Neural cell (in vitro differentiated cells): ENCODE results near the gene SUSD5. TPM values are rescaled to one million over a fixed set of nuclear protein-coding genes. Genes with fewer than 3 reads are reported as not detected.

Source experiments
- H2AFZ ChIP-seq: fragments of 200-600, 300-800 bp; sonication (generic), shearing (Covaris generic); 2 replicates; pipeline ENCODE4 v1.6.0; 2014; ENCODE audit warnings: low read depth, mild to moderate bottlenecking, antibody characterized with exemption, low read length, moderate library complexity
- H3F3A ChIP-seq: fragments of 200-600 bp; shearing (Covaris generic); 2 replicates; pipeline ENCODE4 v1.6.1; 2016; ENCODE audit warnings: mild to moderate bottlenecking, moderate library complexity, mixed read lengths, antibody characterized with exemption, low read length; ENCODE audit not compliant: insufficient read depth, poor library complexity, severe bottlenecking
- H3K27ac ChIP-seq: fragments of 200-600, 300-800 bp; sonication (generic), shearing (Covaris generic); 2 replicates; pipeline ENCODE4 v1.5.1; 2014; ENCODE audit warnings: mild to moderate bottlenecking, low read length, moderate library complexity
- H3K27me3 ChIP-seq: fragments of 300-800, 200-600 bp; sonication (generic), shearing (Covaris generic); 2 replicates; pipeline ENCODE4 v1.6.0; 2014; ENCODE audit warnings: mild to moderate bottlenecking, low read depth, low read length, moderate library complexity; ENCODE audit not compliant: insufficient read depth
- H3K36me3 ChIP-seq: fragments of 300-800, 200-600 bp; sonication (generic), shearing (Covaris generic); 2 replicates; pipeline ENCODE4 v1.5.1; 2014; ENCODE audit warnings: mild to moderate bottlenecking, antibody characterized with exemption, low read length, moderate library complexity; ENCODE audit not compliant: insufficient read depth
- H3K4me2 ChIP-seq: fragments of 300-800, 200-600 bp; sonication (generic), shearing (Covaris generic); 2 replicates; pipeline ENCODE4 v1.6.0; 2014; ENCODE audit warnings: mild to moderate bottlenecking, low read length
- H3K4me3 ChIP-seq: fragments of 300-800, 200-600 bp; sonication (generic), shearing (Covaris generic); 2 replicates; pipeline ENCODE4 v1.5.1; 2014; ENCODE audit warnings: mild to moderate bottlenecking, low read length, moderate library complexity
- H3K79me2 ChIP-seq: fragments of 200-600 bp; shearing (Covaris generic); replicated peaks from 2 replicates; pipeline ENCODE4 v1.6.0; 2014; ENCODE audit warnings: mild to moderate bottlenecking, low read length, moderate library complexity; ENCODE audit not compliant: insufficient read depth
- H3K9ac ChIP-seq: fragments of 300-800, 200-600 bp; sonication (generic), shearing (Covaris generic); 2 replicates; pipeline ENCODE4 v1.6.1; 2016; ENCODE audit warnings: mild to moderate bottlenecking, low read length, mixed read lengths
- H3K9me2 ChIP-seq: fragments of 200-600 bp; shearing (Covaris generic); 2 replicates; pipeline ENCODE4 v1.6.1; 2016; ENCODE audit warnings: mild to moderate bottlenecking, low read length, mixed read lengths; ENCODE audit not compliant: insufficient read depth
- H3K9me3 ChIP-seq: fragments of 200-600, 300-800 bp; sonication (generic), shearing (Covaris generic); 2 replicates; pipeline ENCODE4 v1.6.1; 2016; ENCODE audit warnings: mild to moderate bottlenecking, mixed run types, low read length, moderate library complexity, mixed read lengths
- H4K20me1 ChIP-seq: fragments of 200-600 bp; shearing (Covaris generic); 2 replicates; pipeline ENCODE4 v1.6.1; 2016; ENCODE audit warnings: mild to moderate bottlenecking, mixed run types; ENCODE audit not compliant: insufficient read depth
- EP300 ChIP-seq: fragments of 450-650 bp; conservative IDR thresholded peaks from 2 replicates; pipeline ENCODE4 v1.6.1; 2014; ENCODE audit warnings: antibody characterized with exemption, mild to moderate bottlenecking, moderate library complexity; ENCODE audit not compliant: poor library complexity, severe bottlenecking
- EZH2 ChIP-seq: fragments of 200-600, 300-800 bp; shearing (Covaris generic), sonication (generic); IDR thresholded peaks from 2 replicates; pipeline ENCODE4 v1.6.1; 2014; ENCODE audit warnings: antibody characterized with exemption, low read length, borderline replicate concordance, mild to moderate bottlenecking; ENCODE audit not compliant: insufficient read depth, poor library complexity, severe bottlenecking
- MXI1 ChIP-seq: fragments of 450-650 bp; conservative IDR thresholded peaks from 2 replicates; pipeline ENCODE4 v1.6.1; 2014; ENCODE audit warnings: antibody characterized with exemption, mild to moderate bottlenecking; ENCODE audit not compliant: poor library complexity, severe bottlenecking
- POLR2AphosphoS5 ChIP-seq: IDR thresholded peaks from 2 replicates; pipeline ENCODE4 v1.6.1; 2012
- RAD21 ChIP-seq: fragments of 450-650 bp; conservative IDR thresholded peaks from 2 replicates; pipeline ENCODE4 v1.6.1; 2014; ENCODE audit warnings: antibody characterized with exemption, mild to moderate bottlenecking, moderate library complexity
- SMC3 ChIP-seq: fragments of 450-650 bp; conservative IDR thresholded peaks from 2 replicates; pipeline ENCODE4 v1.6.1; 2014; ENCODE audit warnings: antibody characterized with exemption, mild to moderate bottlenecking, moderate library complexity; ENCODE audit not compliant: poor library complexity
- TAF1 ChIP-seq: IDR thresholded peaks from 2 replicates; pipeline ENCODE4 v1.6.1; 2012; ENCODE audit warnings: low read depth
- polyA plus RNA-seq: library from polyadenylated mRNA; depleted of rRNA; stranded (reverse); fragments of >200 nt; gene quantifications from 2 replicates; pipeline ENCODE4 v1.2.3, GENCODE V29; 2014
- TF ChIP-seq, protein P1 (sequence below): fragments of 450-650 bp; IDR thresholded peaks from 2 replicates; pipeline ENCODE4 v1.5.1; 2014; ENCODE audit warnings: antibody characterized with exemption, mild to moderate bottlenecking, moderate library complexity; ENCODE audit not compliant: poor library complexity, severe bottlenecking
- TF ChIP-seq, protein P2 (sequence below): IDR thresholded peaks from 2 replicates; pipeline ENCODE4 v1.6.1; 2012; ENCODE audit warnings: borderline replicate concordance

The SUSD5 gene
- polyA plus RNA-seq, 1 donor from 2014 or later: 0.74 TPM

DNA sequence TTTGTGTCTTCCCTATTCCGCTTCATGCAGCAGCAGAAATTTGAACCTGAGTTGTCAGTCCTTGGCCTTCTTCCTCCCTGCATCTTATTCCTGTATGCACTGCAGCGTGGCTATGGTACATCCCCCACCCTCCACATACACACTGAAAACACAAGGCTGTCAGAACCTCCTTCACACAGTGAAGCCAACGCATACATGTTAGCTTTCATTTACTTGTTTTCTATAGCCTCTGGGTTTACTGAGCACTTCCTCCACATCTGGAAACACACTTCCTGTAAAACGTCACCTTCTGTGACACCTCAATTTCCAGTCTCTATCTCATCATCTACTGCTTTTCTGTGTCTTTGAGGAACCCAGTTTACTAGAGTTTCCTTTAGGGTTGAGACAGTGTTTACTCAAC is 47.0 kb downstream of the SUSD5 start:
- Histone ChIP-seq H3K9me2 (no peaks in the 10 kb centered on the region), H4K20me1 (no peaks in the 10 kb centered on the region), H3K27ac (no peak overlapping the region), H2AFZ (no peak overlapping the region), H3K79me2 (no peaks in the 10 kb centered on the region), H3K9ac (no peak overlapping the region), H3K4me3 (no peak overlapping the region), H3K27me3 (no peaks in the 10 kb centered on the region), H3K9me3 (no peaks in the 10 kb centered on the region), H3K4me2 (no peak overlapping the region), H3K36me3 (no peaks in the 10 kb centered on the region), H3F3A (no peaks in the 10 kb centered on the region)
- TF ChIP-seq, protein P1, sequence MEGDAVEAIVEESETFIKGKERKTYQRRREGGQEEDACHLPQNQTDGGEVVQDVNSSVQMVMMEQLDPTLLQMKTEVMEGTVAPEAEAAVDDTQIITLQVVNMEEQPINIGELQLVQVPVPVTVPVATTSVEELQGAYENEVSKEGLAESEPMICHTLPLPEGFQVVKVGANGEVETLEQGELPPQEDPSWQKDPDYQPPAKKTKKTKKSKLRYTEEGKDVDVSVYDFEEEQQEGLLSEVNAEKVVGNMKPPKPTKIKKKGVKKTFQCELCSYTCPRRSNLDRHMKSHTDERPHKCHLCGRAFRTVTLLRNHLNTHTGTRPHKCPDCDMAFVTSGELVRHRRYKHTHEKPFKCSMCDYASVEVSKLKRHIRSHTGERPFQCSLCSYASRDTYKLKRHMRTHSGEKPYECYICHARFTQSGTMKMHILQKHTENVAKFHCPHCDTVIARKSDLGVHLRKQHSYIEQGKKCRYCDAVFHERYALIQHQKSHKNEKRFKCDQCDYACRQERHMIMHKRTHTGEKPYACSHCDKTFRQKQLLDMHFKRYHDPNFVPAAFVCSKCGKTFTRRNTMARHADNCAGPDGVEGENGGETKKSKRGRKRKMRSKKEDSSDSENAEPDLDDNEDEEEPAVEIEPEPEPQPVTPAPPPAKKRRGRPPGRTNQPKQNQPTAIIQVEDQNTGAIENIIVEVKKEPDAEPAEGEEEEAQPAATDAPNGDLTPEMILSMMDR: no peak
- TF ChIP-seq TAF1 (no peak), EZH2 (no peak), SMC3 (no peak), EP300 (no peak), RAD21 (no peak), POLR2AphosphoS5 (no peak), MXI1 (no peak)
- TF ChIP-seq, protein P2, sequence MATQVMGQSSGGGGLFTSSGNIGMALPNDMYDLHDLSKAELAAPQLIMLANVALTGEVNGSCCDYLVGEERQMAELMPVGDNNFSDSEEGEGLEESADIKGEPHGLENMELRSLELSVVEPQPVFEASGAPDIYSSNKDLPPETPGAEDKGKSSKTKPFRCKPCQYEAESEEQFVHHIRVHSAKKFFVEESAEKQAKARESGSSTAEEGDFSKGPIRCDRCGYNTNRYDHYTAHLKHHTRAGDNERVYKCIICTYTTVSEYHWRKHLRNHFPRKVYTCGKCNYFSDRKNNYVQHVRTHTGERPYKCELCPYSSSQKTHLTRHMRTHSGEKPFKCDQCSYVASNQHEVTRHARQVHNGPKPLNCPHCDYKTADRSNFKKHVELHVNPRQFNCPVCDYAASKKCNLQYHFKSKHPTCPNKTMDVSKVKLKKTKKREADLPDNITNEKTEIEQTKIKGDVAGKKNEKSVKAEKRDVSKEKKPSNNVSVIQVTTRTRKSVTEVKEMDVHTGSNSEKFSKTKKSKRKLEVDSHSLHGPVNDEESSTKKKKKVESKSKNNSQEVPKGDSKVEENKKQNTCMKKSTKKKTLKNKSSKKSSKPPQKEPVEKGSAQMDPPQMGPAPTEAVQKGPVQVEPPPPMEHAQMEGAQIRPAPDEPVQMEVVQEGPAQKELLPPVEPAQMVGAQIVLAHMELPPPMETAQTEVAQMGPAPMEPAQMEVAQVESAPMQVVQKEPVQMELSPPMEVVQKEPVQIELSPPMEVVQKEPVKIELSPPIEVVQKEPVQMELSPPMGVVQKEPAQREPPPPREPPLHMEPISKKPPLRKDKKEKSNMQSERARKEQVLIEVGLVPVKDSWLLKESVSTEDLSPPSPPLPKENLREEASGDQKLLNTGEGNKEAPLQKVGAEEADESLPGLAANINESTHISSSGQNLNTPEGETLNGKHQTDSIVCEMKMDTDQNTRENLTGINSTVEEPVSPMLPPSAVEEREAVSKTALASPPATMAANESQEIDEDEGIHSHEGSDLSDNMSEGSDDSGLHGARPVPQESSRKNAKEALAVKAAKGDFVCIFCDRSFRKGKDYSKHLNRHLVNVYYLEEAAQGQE: no peak

DNA sequence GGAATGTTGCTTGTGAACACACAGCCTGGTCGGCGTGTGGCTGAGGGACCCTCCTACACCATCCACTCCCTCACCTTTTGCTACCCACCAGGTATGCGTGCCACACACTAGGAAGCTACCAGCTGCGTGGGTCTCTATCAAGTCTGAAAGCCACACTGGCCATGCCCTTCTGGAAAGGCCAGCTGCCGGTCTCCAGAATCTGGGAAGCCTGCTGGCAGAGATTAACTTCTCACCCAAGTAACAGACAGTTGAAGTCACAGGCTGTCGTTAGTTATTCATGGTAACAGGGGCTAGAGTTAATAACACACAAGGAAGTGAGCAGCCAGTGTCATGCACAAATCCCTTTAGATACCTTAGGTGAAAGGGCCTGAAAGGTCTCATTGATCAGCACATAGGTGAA is 48.1 kb downstream of the SUSD5 start:
- TF ChIP-seq, protein P2: no peak
- TF ChIP-seq TAF1: no peak
- TF ChIP-seq SMC3: no peak
- TF ChIP-seq, protein P1: no peak
- no peak for TF ChIP-seq POLR2AphosphoS5
- TF ChIP-seq MXI1: no peak
- TF ChIP-seq EZH2: no peak
- TF ChIP-seq EP300: no peak
- H3K9ac ChIP-seq: no peak overlapping the region

More for the DNA sequence above, 48.1 kb downstream of the SUSD5 start:
- H3F3A ChIP-seq: no peaks in the 10 kb centered on the region
- H3K27me3 ChIP-seq: no peaks in the 10 kb centered on the region
- no peaks in the 10 kb centered on the region for H3K79me2 ChIP-seq
- H4K20me1 ChIP-seq: no peaks in the 10 kb centered on the region
- no peak overlapping the region for H3K27ac ChIP-seq
- H3K36me3 ChIP-seq: no peaks in the 10 kb centered on the region
- no peak overlapping the region for H2AFZ ChIP-seq
- no peaks in the 10 kb centered on the region for H3K9me3 ChIP-seq
- H3K9me2 ChIP-seq: no peaks in the 10 kb centered on the region
- H3K4me2 ChIP-seq: no peak overlapping the region
- H3K4me3 ChIP-seq: no peak overlapping the region
